GM10248 (cell line): ENCODE data around the gene FAM72A.

Experiments used
- CTCF ChIA-PET: fragments of 300-600 bp; sonication (Branson Sonifier 250); formaldehyde crosslinking; extraction: SDS; loops from one replicate; lab custom pipeline; 2021; ENCODE audit warnings: antibody characterized with exemption; lab: Yijun Ruan, JAX
- POLR2A ChIA-PET: fragments of 350-650 bp; sonication (Branson Sonifier 250); formaldehyde crosslinking; extraction: SDS; loops from one replicate; lab custom pipeline; 2020; ENCODE audit warnings: antibody characterized with exemption; lab: Yijun Ruan, JAX
- DNase-seq: peaks from one replicate; pipeline ENCODE4 v3.0.0; 2012; ENCODE audit errors: extremely low spot score
- CTCF ChIP-seq: IDR thresholded peaks from 2 replicates; pipeline ENCODE4 v1.5.1; 2012; ENCODE audit warnings: mild to moderate bottlenecking, low read depth; ENCODE audit errors: extremely low read depth, missing control alignments, control extremely low read depth

FAM72A gene

GRCh38 chr1:206143537-206144172, 59.0 kb downstream of the FAM72A start:
- no peak for DNase-seq
- ChIA-PET POLR2A (no interaction called here), CTCF (no interaction called here)
- TF ChIP-seq CTCF = no peak

- DNase-seq = no peak
- POLR2A ChIA-PET = no interaction called here
- CTCF ChIA-PET = no interaction called here
- no peak for TF ChIP-seq CTCF
Observed at GRCh38 chr1:206142770-206143169, 59.9 kb downstream of the FAM72A start.

GRCh38 chr1:206142011-206142410, 60.6 kb downstream of the FAM72A start:
- no peak for TF ChIP-seq CTCF
- ChIA-PET POLR2A (no interaction called here), CTCF (no interaction called here)
- no peak for DNase-seq

GRCh38 chr1:206136241-206136640, 66.4 kb downstream of the FAM72A start:
- ChIA-PET POLR2A (no interaction called here), CTCF (interaction anchor here (2.3 kb wide), 1 partner anchor 30 kb away, joined by 8 read pairs; no protein-coding TSS in a partner anchor)
- no peak for TF ChIP-seq CTCF
- DNase-seq = no peak
